ENCODE results near the gene CCNC. TPM values are rescaled to one million over a fixed set of nuclear protein-coding genes. Genes with fewer than 3 reads are reported as not detected.

Gene CCNC
- 91.4 and 91.5 TPM in 2 replicates for total RNA-seq

DNA sequence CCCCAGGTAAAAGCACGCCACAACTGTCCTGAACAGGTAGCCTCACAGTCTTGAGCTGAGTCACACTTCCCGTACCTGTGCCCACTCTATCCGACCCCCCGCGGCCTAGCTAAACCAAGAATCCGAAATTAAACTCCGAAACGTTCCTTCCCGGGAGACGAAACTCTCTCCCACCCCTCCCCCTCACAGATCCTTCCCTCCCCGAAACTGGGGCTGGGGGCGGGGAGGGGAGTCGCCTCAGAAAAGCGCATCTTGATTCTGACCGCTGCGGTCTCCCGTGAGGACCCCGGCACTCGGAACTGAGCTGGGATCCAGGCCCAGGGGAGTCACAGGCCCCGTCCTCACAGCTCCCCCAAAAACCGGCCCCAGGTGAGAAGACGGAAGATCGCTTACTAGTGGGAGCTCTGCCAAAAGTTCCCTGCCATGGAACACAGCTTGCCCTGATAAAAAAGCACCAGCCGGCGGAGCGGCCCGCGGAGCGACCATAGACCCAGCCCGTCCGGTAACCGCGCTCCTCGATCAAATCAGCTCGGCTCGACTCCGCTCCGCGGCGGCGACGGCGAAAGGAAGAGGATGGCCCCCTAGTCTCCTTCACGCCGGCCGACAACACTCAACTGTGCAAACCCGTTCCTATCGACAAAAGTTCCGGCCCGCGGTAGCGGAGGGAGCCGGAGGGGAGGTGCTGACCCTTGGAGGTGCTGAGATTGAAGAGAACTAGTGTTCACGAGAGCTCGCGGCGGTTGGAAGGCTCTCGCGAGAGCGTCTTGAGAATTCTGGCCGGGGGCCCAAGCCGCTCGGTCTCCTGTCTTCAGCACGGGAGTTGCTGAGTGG lies at the start of gene CCNC:
TSS of gene CCNC (minus strand) at position 558 of the 831 bp plus-strand sequence. CDS start at position 425, 133 bp downstream.

GRCh38 chr6:99606656-99607415 lies 38.4 kb upstream of the CCNC start, which contains the start of gene PRDM13:
Gene PRDM13 (plus strand): TSS chr6:99606833. CDS start chr6:99607035, 202 bp downstream.

Small RNA genes lying within 50 kb of the gene (small RNA-seq; reads per million reads assigned to genes)
- gene RF00019, result not detected

Other genes with a start within 250 kb of the CCNC start
- 0.19 and 0.65 TPM in 2 replicates for gene FAXC, start 219.0 kb downstream of the CCNC start, total RNA-seq
- 2.9 and 4.9 TPM in 2 replicates for gene COQ3, start 174.5 kb downstream of the CCNC start, total RNA-seq
- 48.7 and 70.4 TPM in 2 replicates for gene PNISR, start 143.4 kb downstream of the CCNC start, total RNA-seq
- 18.9 and 22.5 TPM in 2 replicates for gene USP45, start 53.2 kb downstream of the CCNC start, total RNA-seq
- gene PRDM13, start 38.2 kb upstream of the CCNC start, total RNA-seq, result not detected in 2 replicates